Sciatic nerve (tissue), 2 donors: ENCODE data around the gene TTI1. TPM values are rescaled to one million over a fixed set of nuclear protein-coding genes. Genes with fewer than 3 reads are reported as not detected.
A peak's percentile ranks its signal among the peaks of the same experiment; 100 is the strongest.

Experiments used
- ATAC-seq: fragments of 200-7000 bp; cut with Tn5 transposase; one replicate; pipeline ENCODE4 v1.9.1; 2020; ENCODE audit warnings: mild to moderate bottlenecking, moderate library complexity
- DNase-seq: peaks from one replicate; pipeline ENCODE4 v3.0.0-alpha.2; 2020; ENCODE audit warnings: low spot score
- intact Hi-C: fragments of 100-400 bp; cut with DNase I; formaldehyde crosslinking; loops from one replicate; pipeline ENCODE4 v1.14.2; 2022
- total RNA-seq: library from RNA; stranded (reverse); fragmentation: NEBNext Ultra II Directional; extraction: Animal tissue kit (Norgen Biotek cat#: 25700); gene quantifications from one replicate; pipeline ENCODE4 v1.2.1, GENCODE V29; 2021
- donor health status: DM: no; HTN: no; CAD: no.
- donor health status: DM: no; HTN: no; CAD: no.

TTI1 gene
- total RNA-seq, 1 donor from 2014 or later: 15.2 TPM

DNA sequence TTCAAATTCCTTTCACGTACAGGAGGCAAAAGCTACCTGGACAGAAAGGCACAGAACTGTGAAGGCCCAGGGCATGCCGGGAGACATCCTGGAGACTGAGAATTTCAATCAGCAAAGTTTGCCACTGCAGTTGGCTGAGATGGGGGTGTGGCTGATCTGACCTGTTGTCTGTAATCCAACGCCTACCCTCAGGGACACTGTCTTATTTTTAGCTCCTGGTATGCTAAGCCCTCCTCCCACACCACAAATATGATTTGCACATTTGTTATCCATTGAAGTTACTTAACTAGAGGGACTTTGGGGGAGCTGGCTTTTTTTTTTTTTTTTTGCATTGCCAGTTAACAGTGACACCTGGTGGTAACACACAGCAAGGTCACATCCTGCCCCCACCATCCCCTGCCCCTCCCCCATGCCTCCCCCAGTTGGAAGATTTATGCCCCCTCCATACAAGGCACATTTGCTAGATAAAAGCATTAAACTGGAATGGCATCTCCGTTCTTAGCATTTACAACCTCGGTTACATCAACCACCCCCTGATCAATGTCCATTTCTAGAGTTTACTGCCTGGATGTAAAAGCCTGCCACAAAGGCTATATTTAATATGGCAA is 40.4 kb downstream of the TTI1 start:
- intact Hi-C loops: no loop called here
- ATAC-seq (peak; percentile 88), DNase-seq (no peak)

GRCh38 chr20:37991908-37992307 is 41.3 kb downstream of the TTI1 start:
- DNase-seq: no peak
- intact Hi-C loops: no loop called here
- ATAC-seq: no peak

GRCh38 chr20:37991157-37991866 is 41.9 kb downstream of the TTI1 start:
- intact Hi-C loops: no loop called here
- DNase-seq (no peak), ATAC-seq (no peak)

DNA sequence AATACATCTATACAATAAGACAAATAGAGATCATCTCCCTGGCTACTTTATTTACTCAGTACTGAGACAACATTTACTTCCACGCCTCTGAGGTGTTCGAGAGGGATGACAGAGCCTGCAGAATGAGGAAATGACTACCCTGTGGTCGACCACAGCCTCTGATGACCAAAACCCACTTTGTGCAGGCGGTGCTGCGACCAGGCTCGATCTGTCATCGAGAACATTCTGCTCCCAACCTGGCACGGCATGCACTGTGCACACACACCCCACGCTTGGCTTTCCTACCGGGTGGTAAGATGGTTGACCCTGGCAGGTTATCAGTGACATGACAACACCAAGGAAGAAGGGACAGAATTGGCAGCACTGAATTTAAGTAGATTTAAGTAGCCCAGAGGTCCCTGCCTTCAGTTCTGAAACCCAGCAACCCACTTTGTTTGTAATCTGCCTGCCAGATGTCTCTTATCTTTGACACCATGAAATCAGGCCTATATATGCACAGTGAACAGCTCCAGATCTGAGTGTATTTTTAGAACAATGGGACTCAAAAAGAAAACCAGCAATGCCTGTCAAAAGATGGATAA is 42.6 kb downstream of the TTI1 start:
- no peak for DNase-seq
- ATAC-seq: peak; percentile 13
- intact Hi-C loops: no loop called here

DNA sequence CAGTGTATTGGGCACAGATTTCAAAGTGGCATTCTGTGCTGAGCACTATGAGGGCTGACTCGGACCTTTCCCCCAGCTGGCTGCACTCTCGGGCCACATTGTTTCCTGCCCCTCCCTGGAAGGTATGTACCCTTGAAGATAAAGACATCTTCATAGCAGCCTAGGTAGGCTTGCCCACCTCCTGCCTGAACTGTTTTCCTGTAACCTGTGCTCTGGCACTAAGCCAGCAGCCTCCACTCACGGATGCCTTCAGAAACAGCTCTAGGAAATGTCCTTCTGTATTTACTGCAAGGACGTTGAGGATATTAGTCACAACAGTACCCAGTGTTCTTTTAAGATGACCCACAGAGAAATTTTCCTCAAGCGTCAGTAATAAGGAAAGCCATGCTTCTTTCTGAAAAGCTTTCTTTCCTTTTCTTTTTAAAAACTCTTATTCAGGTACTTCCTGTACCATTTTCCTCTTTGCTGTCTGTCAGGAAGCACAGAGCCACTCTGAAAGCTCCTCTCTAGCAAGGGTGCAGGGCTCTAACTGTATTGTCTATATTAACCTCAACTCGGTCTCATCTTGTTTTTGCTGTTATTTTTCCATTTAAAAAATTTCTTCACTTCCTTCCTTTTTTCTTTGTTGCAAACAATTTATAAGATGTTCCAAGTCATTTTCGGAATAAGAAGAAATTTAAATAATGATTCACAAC is 43.5 kb downstream of the TTI1 start:
- intact Hi-C loops: no loop called here
- ATAC-seq: no peak
- no peak for DNase-seq

GRCh38 chr20:37988306-37988954 is 44.8 kb downstream of the TTI1 start:
- ATAC-seq (no peak), DNase-seq (no peak)
- intact Hi-C loops: no loop called here

GRCh38 chr20:37987602-37988290 is 45.5 kb downstream of the TTI1 start:
- ATAC-seq (no peak), DNase-seq (no peak)
- intact Hi-C loops: no loop called here

DNA sequence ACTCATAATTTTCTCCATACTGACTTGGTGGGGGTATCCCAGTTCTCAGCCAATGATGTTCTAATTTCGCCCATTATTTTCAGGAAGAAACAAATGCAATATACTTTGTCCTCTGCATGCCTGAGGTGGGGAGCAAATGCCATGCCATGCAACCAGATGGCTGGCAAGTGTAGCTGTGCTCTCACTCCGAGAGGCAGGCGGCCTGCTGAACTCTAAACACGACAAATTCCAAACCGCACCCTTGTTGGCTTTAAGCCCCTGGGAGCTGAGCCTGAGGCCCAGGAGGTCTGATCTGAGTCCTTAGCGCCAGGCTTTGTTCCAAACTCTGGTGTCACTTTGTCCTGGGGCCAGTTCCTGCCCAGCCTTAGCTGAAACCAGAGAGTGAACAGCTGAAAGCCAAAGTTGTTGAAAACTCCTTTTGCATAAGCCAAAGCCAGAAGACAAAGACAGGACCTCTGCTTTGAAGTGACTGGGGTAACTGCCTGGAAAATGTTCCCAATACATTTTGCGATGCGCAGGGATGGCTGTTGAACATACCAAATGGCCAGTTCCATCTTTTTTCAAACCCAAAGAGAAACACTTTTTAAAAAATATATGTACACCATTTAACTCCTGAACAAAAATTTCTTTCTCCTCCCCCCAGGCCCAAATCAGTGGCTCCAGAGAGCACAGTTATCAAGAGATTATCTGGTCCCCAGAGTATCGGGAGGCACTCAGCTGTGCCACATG is 46.2 kb downstream of the TTI1 start:
- ATAC-seq: peak; percentile 47
- intact Hi-C loops: no loop called here
- DNase-seq: no peak

- intact Hi-C loops: no loop called here
- no peak for ATAC-seq
- DNase-seq: no peak
These were observed 47.0 kb downstream of the TTI1 start for GRCh38 chr20:37986044-37986858.

DNA sequence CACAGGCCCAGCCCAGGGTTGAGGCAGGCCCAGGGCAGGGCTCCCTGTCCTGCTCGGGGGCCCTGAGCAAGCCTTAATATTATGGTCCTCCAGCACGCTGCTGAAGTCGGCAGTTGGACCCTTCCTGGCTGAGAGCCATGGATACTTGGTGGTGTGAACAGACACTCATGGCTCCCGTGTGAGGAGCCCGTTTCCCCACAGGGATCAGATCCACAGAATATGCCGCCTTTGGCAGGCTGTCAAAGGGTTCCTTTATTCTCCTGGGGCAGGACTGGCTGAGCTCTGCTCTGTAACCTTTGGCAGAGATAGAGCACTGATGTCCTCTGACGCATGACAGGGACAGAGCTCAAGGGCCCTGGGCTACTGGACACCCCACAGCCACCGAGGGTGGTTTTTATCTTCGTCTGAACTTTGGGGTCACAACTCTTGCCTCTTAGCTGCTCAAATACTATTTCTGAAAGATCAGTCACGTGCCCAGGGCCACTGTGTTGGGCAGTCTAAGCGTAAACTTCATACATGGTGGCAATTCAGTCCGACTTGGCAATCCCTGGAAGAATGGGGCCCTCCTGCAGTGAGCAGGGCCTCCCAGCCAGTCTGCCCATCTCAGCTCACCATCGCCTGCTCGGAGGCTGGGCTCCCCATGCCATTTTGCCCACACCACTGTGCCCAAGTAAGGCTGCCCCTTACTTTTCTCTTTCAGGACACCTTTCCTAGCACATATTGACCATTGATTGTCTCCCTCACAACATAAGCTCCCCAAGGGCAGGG is 49.1 kb downstream of the TTI1 start:
- no peak for DNase-seq
- peak; percentile 43 for ATAC-seq
- intact Hi-C loops: no loop called here

GRCh38 chr20:37983286-37983685 is 50.0 kb downstream of the TTI1 start:
- intact Hi-C loops: no loop called here
- no peak for ATAC-seq
- no peak for DNase-seq

GRCh38 chr20:37981568-37981967 is 51.7 kb downstream of the TTI1 start:
- DNase-seq (no peak), ATAC-seq (no peak)
- intact Hi-C loops: no loop called here

- intact Hi-C loops: no loop called here
- ATAC-seq (no peak), DNase-seq (no peak)
These were observed 52.4 kb downstream of the TTI1 start for GRCh38 chr20:37980876-37981275.

GRCh38 chr20:37980383-37980782 is 52.9 kb downstream of the TTI1 start:
- no peak for DNase-seq
- no peak for ATAC-seq
- intact Hi-C loops: no loop called here

DNA sequence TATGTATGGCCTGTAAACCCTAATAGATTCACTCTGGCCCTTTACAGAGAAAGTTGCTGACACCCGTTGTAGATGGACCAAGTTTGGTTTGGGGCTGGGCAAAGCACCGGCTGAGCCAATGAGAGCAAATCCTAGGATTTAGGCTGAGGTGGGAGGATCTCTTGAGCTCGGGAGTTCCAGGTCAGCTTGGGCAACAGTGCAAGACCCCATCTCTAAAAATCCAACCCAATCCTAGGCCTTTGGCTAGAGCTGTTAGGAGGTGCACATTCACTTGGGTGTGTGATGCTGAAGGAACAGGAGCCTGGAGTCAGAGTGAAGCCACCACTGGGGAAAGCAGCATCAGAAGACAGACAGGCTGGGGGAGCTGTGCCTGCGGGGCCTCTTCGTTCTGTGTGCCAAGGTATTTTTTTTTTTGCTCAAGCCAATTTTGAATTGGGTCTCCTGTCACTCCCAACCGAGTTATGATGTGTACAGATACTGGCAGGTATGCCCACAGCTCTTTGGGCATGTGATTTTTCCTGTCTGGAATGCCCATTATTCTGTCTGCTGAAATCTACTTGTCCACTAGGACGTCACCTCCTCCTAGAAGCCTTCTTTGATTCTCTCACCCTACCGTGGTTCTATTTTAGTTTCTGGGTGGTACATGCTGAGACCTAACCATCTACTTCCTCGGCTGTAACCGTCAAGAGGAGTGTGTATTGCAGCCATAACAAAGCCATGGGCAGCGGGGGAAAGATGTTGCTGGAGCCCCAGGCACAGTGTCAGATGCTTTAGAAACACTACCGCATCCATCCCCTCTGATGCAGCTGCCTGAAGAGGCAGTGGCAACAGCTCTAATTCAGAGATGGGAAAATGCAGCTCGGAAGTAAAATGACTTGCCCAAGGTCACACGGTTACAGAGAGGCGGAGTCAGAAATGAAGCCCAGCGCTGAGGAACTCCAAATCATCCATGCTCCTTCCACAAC is 54.0 kb downstream of the TTI1 start:
- DNase-seq (no peak), ATAC-seq (no peak)
- intact Hi-C loops: no loop called here

DNA sequence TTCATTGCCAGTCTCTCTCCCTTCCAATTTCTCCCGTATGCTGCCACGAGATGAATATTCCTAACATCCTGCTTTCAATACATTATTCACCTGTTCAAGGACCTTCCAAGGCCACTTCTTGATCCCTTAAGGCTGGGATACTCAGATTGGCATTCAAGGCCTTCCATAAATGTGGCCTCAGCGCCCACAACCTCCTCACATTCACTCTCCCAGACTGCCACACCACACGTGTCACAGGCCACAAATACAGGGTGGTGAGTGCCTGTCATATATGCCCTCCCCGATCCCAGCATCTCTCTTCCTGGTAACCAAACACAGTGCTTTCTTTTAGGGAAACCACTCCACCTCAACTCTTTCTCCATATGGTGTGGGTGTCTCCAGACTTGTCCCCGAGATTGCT is 55.5 kb downstream of the TTI1 start:
- DNase-seq (no peak), ATAC-seq (no peak)
- intact Hi-C loops: no loop called here
